Keratinocyte (primary cell): Measurements from ENCODE around the gene EVI5L. TPM values are rescaled to one million over a fixed set of nuclear protein-coding genes. Genes with fewer than 3 reads are reported as not detected.

ENCODE experiments used
- DNase-seq: peaks from one replicate; pipeline ENCODE4 v3.0.0-alpha.2; 2011; ENCODE audit warnings: low read depth, missing footprints, low spot score
- FAIRE-seq: peaks from 2 replicates; lab custom pipeline; 2011; peaks lifted over from hg19 to GRCh38; lab: Jason Lieb, UNC
- H2AFZ ChIP-seq: 2 replicates; pipeline ENCODE4 v1.6.0; 2012; ENCODE audit warnings: low read length, control low read depth, inconsistent platforms; ENCODE audit not compliant: control insufficient read depth
- H3K27ac ChIP-seq: 2 replicates; pipeline ENCODE4 v1.5.1; 2011; ENCODE audit warnings: low read length; ENCODE audit not compliant: control insufficient read depth, insufficient read depth
- H3K27me3 ChIP-seq: 3 replicates; pipeline ENCODE4 v1.6.0; 2011; ENCODE audit warnings: low read length; ENCODE audit not compliant: control insufficient read depth, insufficient read depth; ENCODE audit errors: extremely low read depth
- H3K36me3 ChIP-seq, 2 experiments: 2 replicates in 1 of 2; 3 replicates in 1 of 2; pipeline ENCODE4 v1.5.1; 2011; ENCODE audit warnings: low read length in 2 of 2, mild to moderate bottlenecking in 1 of 2; ENCODE audit not compliant: control insufficient read depth in 2 of 2, insufficient read depth in 2 of 2; ENCODE audit errors: extremely low read depth in 1 of 2
- H3K4me1 ChIP-seq: 3 replicates; pipeline ENCODE4 v1.5.1; 2011; ENCODE audit warnings: low read length; ENCODE audit not compliant: control insufficient read depth, insufficient read depth; ENCODE audit errors: extremely low read depth
- H3K4me2 ChIP-seq: 3 replicates; pipeline ENCODE4 v1.6.0; 2011; ENCODE audit warnings: low read depth, low read length; ENCODE audit not compliant: control insufficient read depth, insufficient read depth; ENCODE audit errors: extremely low read depth
- H3K4me3 ChIP-seq, 3 experiments: fragments of 200-600 bp in 1 of 3; sonication (generic) in 1 of 3; 2 replicates in 2 of 3; 3 replicates in 1 of 3; pipeline ENCODE4 v1.5.1; 2011 to 2016; ENCODE audit warnings: low read length in 3 of 3, mild to moderate bottlenecking in 3 of 3, control low read depth in 2 of 3, inconsistent platforms in 1 of 3, low read depth in 1 of 3, mixed read lengths in 1 of 3, mixed run types in 1 of 3, moderate library complexity in 1 of 3; ENCODE audit not compliant: control insufficient read depth in 2 of 3, insufficient read depth in 2 of 3; ENCODE audit errors: extremely low read depth in 1 of 3
- H3K79me2 ChIP-seq: 2 replicates; pipeline ENCODE4 v1.6.0; 2012; ENCODE audit warnings: low read length; ENCODE audit not compliant: control insufficient read depth, insufficient read depth
- H3K9ac ChIP-seq: 3 replicates; pipeline ENCODE4 v1.6.0; 2011; ENCODE audit warnings: low read length; ENCODE audit not compliant: control insufficient read depth, insufficient read depth; ENCODE audit errors: extremely low read depth
- H3K9me1 ChIP-seq: 3 replicates; pipeline ENCODE4 v1.6.0; 2011; ENCODE audit warnings: low read length; ENCODE audit not compliant: control insufficient read depth, insufficient read depth; ENCODE audit errors: extremely low read depth
- H3K9me3 ChIP-seq: 2 replicates; pipeline ENCODE4 v1.5.1; 2012; ENCODE audit warnings: low read depth, low read length; ENCODE audit not compliant: control insufficient read depth
- H4K20me1 ChIP-seq: 3 replicates; pipeline ENCODE4 v1.6.0; 2011; ENCODE audit warnings: low read length; ENCODE audit not compliant: control insufficient read depth, insufficient read depth; ENCODE audit errors: extremely low read depth
- CTCF ChIP-seq, 3 experiments: IDR thresholded peaks in 1 of 3; conservative IDR thresholded peaks in 1 of 3; optimal IDR thresholded peaks in 1 of 3; 2 replicates in 2 of 3; 3 replicates in 1 of 3; pipeline versions ENCODE3 to v1.5.1; 2011; ENCODE audit warnings: low read length in 3 of 3, mild to moderate bottlenecking in 3 of 3, moderate library complexity in 2 of 3, control low read depth in 1 of 3, inconsistent platforms in 1 of 3; ENCODE audit not compliant: insufficient read depth in 2 of 3; ENCODE audit errors: extremely low read depth in 1 of 3
- EZH2 ChIP-seq: IDR thresholded peaks from one replicate; pipeline ENCODE4 v1.6.1; 2012; ENCODE audit warnings: inconsistent platforms, mild to moderate bottlenecking, low read length, moderate library complexity
- dilution Hi-C: fragments of 300-500 bp; cut with MboI; formaldehyde crosslinking; loops from one replicate; pipeline ENCODE4 v1.7.0; 2020; ENCODE audit warnings: low sequenced_read_pairs; ENCODE audit not compliant: extremely low pct_ligation_motif_present
- polyA plus RNA-seq, 5 experiments: library from polyadenylated mRNA; depleted of rRNA in 3 of 5; stranded (reverse) in 3 of 5; stranded (forward) in 1 of 5; unstranded in 1 of 5; fragments of >200 nt; gene quantifications; 1 replicate in 1 of 5; 2 replicates in 3 of 5; 3 replicates in 1 of 5; pipeline versions ENCODE4 v1.2.1 to v1.2.3, GENCODE V29; 2011 to 2012; ENCODE audit warnings: missing spikeins in 2 of 5, low read depth in 1 of 5, low replicate concordance in 1 of 5

The EVI5L gene
- polyA plus RNA-seq, 1 donor (not counting 4 experiments of a cell fraction or from before 2014, with no cell fraction given): 7.5 TPM

DNA sequence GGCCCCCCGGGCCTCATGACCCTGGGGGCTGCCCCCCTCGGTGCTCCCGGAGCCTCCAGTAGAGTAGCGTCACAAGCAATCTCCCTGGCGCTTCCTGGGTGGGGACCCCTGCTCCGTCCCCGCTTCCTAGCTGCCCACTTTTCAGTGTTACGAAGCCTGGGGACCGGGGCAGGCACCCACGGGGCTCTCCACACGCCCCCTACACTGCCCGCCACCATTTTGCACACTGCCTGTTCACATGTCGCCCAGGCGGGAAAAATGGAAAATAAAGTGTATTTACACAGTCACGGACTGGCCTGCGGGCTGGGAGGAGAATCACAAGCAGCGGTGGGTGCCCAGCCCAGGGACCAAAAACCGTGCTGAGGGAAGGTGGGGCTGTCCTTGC is 34.7 kb downstream of the EVI5L start:
- H4K20me1 ChIP-seq: no peaks in the 10 kb centered on the region
- no peak overlapping the region for H3K27ac ChIP-seq
- DNase-seq: no peak
- H3K4me1 ChIP-seq: peaks cover 15% of the 10 kb centered on the region
- no peaks in the 10 kb centered on the region for H3K79me2 ChIP-seq
- no peaks in the 10 kb centered on the region for H3K27me3 ChIP-seq
- H3K36me3 ChIP-seq: peaks cover 0 to 7% of the 10 kb centered on the region in 2 experiments
- TF ChIP-seq CTCF (optimal IDR thresholded peaks at IDR 0.05 in 1 of 3, IDR thresholded peaks at IDR 0.05 in 1 of 3, conservative IDR thresholded peaks at IDR 0.05 in 1 of 3; ENCODE audit: extremely low read depth in 1 of 3, insufficient read depth in 2 of 3, low read length in 3 of 3): no peak
- no peak for TF ChIP-seq EZH2
- dilution Hi-C loops: no loop called here
- no peaks in the 10 kb centered on the region for H3K9me1 ChIP-seq
- no peak overlapping the region for H3K4me3 ChIP-seq
- H3K4me2 ChIP-seq: no peak overlapping the region
- H3K9ac ChIP-seq: no peak overlapping the region
- H2AFZ ChIP-seq: no peak overlapping the region
- FAIRE-seq: no peak
- no peaks in the 10 kb centered on the region for H3K9me3 ChIP-seq

DNA sequence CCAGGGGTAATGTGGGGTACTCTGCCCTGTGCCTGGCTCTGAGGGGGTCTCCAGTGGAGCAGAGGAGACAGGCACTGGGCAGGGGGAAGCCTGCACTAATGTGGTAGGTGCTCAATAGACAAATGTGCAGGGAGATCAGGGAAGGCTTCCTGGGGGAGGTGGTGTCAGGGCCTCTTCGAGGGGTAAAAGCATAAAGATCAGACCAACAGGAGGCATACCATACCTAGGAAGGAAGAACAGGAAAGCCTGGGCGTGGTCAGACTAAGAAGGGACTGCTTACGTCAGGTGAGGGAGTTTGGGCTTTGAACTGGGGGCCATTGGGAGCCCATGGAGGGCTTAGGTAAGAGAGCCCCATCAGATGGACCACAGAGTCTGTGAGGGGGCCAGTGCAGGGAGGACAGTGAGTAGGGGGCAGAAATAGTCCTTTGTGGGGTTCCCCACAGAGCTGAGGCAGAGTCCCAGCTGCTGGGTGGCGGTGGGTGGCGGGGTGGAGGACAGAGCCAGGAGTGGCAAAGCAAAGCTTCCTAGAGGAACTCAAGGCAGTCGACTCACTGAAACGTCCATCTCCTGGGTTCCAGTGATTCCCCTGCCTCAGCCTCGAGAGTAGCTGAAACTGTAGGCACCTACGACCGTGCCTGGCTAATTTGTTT is 35.4 kb downstream of the EVI5L start:
- Histone ChIP-seq H3K27ac (no peak overlapping the region), H2AFZ (no peak overlapping the region)

More for the DNA sequence above, 35.4 kb downstream of the EVI5L start:
- H3K4me2 ChIP-seq: peak overlapping the region; percentile 45
- no peak overlapping the region for H3K4me3 ChIP-seq
- H4K20me1 ChIP-seq: no peaks in the 10 kb centered on the region
- H3K4me1 ChIP-seq: peaks cover 15% of the 10 kb centered on the region
- H3K9me3 ChIP-seq: no peaks in the 10 kb centered on the region
- H3K9me1 ChIP-seq: no peaks in the 10 kb centered on the region
- DNase-seq (no peak), FAIRE-seq (no peak)
- dilution Hi-C loops: no loop called here
- H3K9ac ChIP-seq: peak overlapping the region; percentile 33
- TF ChIP-seq EZH2 (no peak), CTCF (optimal IDR thresholded peaks at IDR 0.05 in 1 of 3, IDR thresholded peaks at IDR 0.05 in 1 of 3, conservative IDR thresholded peaks at IDR 0.05 in 1 of 3; ENCODE audit: extremely low read depth in 1 of 3, insufficient read depth in 2 of 3, low read length in 3 of 3) (peak in 2 of 3 experiments; percentile 12 to 19)
- H3K36me3 ChIP-seq: peaks cover 0 to 3% of the 10 kb centered on the region in 2 experiments
- H3K79me2 ChIP-seq: no peaks in the 10 kb centered on the region
- no peaks in the 10 kb centered on the region for H3K27me3 ChIP-seq
